HG02763 (cell line): ENCODE data around the gene SF3B6.
"Not testable (repeated sequence)": the region's sequence is repeated elsewhere in the genome, so short reads cannot be mapped to it uniquely, and the experiment has no call there.

Experiments
- ATAC-seq: cut with Tn5 transposase; IDR thresholded peaks from one replicate; pipeline ENCODE4 v1.9.1; 2021; ENCODE audit warnings: mild to moderate bottlenecking, moderate library complexity; ENCODE audit not compliant: unreplicated experiment

The SF3B6 gene

DNA sequence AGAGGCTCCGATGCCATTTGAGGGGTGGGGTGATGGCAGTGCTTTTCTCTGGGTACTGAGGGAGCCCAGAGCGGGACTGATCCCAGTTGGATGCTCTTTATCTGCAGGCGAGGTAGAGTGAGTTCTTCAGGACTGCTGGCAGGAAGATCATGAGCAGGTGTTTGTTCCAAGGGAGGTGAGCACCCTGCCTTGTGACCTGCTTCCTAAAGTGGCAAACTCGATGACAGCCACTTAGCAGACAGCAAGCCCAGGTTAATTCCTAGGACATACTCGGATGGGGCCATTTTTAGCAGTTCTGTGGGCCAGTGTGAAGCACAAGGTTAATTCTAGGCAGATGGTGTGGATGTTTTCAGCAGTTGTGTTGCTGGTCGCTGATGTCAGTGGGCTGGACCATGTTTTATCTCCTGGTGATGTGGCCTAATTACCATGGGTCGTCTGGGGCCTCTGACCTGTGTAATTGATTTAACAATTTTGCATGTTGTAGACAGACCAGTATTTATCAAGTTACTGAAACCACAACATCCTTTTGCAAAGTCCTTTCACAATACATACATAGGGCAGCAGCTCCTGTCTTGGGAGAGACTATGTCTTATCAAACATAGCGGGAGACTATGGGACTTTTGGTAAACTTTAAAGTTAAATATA is 21.6 kb downstream of the SF3B6 start:
- ATAC-seq = no peak

DNA sequence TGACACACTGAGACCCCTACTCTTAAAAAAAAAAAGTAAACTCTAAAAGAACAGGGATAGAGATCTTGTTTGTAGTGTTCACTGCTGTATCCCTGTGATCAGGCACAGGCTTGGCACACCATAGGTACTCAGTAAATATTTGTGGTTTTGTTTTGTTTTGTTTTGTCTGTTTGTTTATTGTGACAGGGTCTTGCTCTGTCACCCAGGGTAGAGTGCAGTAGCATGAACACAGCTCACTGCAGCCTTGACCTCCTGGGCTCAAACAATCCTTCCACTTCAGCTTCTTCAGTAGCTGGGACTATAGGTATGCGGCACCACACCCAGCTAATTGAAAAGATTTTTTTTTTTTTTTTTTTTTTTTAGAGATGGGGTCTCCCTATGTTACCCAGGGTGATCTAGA is 23.2 kb downstream of the SF3B6 start:
- no peak for ATAC-seq

GRCh38 chr2:24051833-24052232 is 24.3 kb downstream of the SF3B6 start:
- ATAC-seq = no peak

DNA sequence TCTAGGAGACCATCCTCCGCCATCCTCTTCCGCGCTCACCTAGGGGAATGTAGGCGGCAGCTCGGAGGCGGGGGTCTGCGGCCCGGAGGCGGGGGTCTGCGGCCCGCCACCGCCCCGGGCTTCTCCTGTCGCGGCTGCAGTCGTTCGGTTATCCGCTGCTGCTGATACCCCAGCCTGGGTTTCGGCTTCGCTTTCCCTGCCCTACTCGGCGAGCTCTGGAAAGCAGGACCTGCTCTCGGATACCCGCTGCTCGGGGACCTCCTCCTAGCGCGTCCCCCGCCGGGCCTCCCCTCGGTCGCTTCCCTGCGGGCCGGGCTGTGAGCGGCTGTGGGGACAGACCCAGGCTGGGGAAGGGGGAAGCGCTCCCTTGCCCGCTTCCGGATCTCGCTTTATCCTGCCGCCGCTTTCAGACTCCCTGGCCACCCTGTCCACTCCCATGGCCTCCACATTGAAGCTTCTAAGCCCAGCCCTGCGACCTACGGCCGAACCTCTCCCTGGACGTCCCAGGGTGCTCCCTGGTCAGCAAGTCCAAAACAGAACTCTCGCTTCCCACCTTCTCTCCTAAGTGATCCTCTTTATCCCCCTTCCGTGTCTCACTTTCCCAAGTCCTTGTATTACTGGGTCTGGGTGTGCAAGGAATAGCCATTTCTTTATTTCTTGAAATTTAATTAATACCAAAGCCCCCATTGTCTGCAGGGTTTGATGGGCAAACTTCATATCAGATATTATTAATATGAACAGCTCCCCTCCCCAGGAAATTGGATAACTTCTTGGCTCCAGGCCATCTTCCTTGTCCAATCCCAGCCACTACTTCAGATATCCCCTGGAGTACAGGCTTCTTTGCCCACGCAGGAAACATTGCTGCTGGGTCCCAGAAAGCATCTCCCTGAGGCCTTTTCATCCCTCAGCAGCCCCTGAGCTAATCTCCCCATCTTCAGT is 25.8 kb downstream of the SF3B6 start:
- no peak for ATAC-seq

DNA sequence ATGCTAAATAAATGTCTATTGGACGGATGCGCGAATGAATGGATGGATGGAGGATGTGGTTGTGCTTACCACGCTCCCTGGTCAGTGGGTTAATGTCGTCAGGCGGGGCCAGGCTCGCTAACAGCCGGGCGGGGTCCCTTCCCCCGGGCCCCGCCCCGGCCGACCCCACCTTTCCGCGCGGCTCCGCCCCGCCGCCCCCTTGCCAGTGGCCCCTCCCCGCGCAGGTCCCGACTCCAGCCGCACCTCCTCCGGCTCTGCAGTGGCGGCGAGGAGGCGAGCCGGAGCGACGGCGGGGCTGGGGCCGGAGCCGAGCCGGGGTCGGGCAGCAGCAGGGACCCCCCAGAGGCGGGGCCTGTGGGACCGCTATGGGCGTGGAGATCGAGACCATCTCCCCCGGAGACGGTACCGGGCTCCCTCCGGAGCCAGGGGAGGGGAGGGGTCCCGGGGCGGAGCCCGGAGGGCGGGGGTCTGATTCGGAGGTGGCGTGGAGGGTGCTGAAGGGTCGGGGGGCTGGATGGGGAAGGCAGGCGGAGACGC is 26.6 kb downstream of the SF3B6 start, which contains the start of gene FKBP1B:
TSS of gene FKBP1B (plus strand) at position 257 of the 537 bp plus-strand sequence. CDS start at position 366, 109 bp downstream.
- ATAC-seq = no peak

GRCh38 chr2:24048769-24049484 is 27.2 kb downstream of the SF3B6 start:
- ATAC-seq = no peak

- ATAC-seq = no peak
Observed at GRCh38 chr2:24047703-24048033, 28.5 kb downstream of the SF3B6 start.

- peak; percentile 99 for ATAC-seq
Observed at GRCh38 chr2:24046930-24047702, 29.0 kb downstream of the SF3B6 start, which contains the start of gene WDCP. Gene WDCP, minus strand, starts transcription at chr2:24047391. Its CDS starts 7,897 bp downstream, at chr2:24039494.

- ATAC-seq = no peak
Observed at GRCh38 chr2:24046599-24046929, 29.6 kb downstream of the SF3B6 start.

DNA sequence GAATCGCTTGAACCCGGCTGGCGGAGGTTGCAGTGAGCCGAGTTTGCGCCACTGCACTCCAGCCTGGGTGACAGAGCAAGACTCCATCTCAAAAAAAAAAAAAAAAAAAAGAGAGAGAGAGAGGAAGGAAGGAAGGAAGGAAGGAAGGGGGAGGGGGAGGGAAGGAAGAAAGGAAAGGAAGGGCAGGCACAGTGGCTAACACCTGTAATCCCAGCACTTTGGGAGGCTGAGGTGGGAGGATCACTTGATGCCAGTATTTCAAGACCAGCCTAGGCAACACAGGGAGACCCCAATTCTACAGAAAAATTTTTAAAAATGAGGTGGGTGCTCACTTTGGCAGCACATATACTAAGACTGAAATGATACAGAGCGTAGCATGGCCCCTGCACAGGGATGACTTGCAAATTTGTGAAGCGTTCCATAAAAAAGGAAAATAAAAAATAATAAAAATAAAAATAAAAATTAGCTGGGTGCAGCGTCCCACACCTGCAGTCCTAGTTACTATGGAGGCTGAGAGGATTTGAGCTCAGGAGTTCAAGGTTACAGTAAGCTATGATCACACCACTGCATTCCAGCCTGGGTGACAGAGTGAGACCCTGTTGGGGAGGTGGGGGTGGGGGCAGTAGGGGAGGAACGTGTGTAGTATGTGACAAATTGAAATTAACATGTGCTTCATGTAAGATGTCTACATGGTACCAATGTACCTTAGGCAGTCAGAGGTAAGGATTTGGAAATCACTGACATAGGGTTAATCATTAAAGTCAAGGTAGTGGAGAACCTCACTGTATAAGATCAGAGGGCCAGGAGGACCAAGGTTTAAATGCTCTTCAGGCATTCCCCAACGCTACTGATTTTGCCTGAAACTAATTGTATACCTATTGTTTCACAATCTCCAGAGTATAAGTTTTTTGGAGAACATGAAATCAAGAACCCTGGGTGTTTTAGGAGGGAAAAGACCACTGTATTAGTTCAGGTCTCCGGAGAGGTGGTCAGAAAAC is 30.3 kb downstream of the SF3B6 start:
- no peak for ATAC-seq

GRCh38 chr2:24043133-24043532 is 33.0 kb downstream of the SF3B6 start:
- ATAC-seq = not testable (repeated sequence)

DNA sequence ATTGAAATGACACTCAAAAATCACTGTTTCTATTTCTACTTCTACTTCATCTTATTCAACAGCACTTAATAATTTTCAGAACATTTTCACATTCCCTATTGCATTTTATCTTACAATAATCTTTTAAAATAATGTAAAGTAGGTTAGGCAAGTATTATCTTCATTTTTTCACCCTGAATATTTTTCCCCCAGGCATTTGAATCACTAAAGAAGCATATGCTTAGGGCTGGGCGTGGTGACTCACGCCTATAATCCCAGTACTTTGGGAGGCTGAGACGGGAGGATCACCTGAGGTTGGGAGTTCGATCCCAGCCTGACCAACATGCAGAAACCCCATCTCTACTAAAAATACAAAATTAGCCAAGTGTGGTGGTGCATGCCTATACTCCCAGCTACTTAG is 35.6 kb downstream of the SF3B6 start:
- no peak for ATAC-seq

GRCh38 chr2:24038786-24039499 is 37.2 kb downstream of the SF3B6 start:
- ATAC-seq = no peak

DNA sequence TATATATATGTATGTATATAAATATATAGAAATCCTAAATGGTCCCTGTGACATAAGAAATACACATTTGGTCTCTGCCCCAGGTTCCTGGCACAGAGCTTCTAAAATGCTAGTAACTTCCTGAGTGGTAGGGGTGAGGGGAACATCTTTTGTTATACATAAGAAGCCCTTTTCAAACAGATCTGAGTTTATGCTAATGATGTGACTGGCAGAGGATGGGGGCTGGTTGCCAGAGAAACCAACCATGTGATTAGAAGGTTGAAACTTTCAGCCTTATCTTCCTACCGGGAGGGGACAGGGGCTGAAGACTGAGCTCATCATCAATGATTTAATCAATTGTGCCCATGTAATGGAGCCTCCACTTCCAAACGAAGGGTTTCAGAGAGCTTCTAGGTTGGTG is 49.9 kb downstream of the SF3B6 start:
- ATAC-seq = no peak

GRCh38 chr2:24024996-24025663 is 51.0 kb downstream of the SF3B6 start:
- no peak for ATAC-seq

DNA sequence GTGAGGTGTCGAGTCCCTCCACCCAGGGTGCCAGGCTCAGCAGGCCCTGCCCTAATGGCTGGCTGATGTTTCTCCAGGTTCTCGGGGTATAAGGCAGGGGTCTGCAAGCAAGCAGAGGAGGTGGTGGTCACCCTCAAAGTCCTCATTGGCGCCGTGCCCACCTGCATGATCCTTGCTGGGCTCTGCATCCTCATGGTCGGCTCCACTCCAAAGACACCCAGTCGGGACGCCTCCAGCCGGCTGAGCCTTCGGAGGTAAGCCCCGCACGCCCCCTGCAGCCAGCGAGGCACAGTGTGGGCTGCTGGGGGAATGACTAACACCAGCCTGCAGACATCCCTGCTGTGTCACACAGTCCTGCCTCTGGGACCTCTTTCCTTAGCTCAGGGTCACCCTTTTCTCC is 52.1 kb downstream of the SF3B6 start:
- ATAC-seq = no peak

- ATAC-seq = no peak
Observed at GRCh38 chr2:24022975-24023575, 53.1 kb downstream of the SF3B6 start.
